Stimulated activated naive CD4-positive, alpha-beta T cell treated with Interleukin-2 at 50 U/mL for 16 hours (primary cell): ENCODE data around the gene TMPRSS3.

Source experiments
- DNase-seq: peaks from one replicate; lab custom pipeline; 2025; lab: John Stamatoyannopoulos, UW

Gene TMPRSS3

DNA sequence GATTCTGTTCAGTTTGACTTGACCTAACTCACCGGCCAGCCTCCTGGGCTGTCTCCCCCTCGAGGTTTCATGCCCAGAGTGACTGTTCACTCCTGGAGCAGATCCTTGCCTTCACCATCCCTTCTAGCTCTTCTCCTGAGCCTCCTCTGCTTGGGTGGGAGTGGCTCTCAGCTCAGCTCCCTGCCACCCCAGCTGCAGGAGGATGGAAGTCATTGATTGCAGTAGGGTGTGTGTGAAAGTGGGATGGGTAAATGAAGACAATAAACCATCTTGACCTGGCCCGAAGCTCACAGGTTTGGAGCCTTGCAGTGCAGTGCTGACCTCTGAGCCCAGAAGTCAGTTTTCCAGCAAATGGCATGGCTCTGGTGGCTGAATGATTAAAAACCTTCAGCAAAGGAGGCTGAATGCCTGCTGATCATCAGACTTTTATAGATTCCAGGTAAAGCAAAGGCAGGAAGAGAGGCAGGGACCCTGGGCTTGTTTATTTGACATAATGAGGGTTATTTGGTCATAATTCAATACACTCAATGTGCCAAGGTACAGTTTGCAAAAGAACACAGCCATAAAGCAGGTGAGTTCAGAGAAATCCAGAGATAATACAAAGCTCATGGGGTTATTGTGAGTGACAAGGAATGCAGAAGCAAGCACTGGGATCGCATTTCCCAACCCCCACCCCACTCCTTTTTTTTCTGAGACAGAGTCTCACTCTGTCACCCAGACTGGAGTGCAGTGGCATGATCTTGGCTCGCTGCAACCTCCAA lies 63.1 kb downstream of the TMPRSS3 start:
- DNase-seq, result no peak

DNA sequence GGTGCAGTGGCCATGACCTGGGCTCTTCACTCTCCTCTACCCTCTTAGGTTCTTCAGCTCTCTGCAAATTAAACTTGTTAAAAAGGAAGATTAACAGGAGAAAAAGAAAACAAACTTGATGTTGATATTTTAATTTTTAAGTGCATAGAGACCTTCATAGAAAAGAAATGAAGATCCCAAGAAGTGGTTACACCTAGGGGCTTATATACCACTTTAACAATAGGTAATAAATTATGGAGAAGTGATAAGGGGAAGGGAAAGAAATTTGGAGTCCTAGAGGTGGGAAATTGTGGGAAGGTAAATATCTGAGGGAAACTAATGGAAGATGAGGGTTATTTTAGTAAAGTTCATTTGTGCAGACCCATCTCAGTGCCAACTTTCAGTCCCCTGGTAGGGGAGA lies 64.2 kb downstream of the TMPRSS3 start:
- no peak for DNase-seq

DNA sequence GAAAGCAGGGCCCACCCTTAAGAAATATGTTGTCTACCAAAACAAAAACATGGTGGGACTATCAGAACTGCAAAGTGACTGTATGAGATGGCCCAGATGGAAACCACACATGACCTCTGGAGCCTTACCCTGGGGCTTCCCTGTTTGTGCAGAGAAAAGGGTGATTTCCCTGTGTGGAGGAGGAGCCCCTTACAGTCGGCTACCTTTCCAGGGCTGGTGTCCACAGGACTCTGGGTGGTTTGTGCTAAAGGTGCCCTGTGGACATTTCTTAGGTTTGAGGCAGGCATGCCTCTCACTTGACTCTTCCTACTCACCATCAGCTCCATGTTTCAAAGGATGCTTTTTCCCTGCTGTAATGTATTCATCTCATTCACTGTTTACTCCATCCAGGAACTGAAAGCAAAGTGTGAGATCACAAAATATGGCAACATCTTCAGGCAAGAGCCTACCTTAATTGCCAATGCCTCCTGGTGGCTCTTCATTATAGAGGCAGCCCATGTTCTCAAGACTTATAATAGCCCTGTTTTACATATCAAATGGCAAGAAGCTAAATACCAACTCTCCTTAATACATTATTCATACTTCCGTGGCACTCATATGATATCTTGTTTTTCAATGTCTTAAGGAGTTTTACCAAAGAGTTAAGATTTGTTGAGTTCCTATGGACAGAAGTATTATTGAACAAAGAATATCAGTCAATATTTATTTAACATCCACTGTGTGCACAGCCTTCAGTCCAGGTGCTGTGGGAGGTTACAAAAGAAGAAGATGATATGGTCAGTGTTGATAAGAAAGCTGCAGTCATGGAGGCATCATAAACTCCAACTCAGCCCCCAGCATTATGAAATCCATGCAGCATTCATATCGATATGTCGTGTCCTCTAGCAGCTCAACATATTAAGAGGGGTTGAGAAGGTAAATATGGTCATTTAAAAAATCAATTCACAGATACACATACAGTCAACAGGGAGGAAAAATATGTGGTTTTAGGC lies 65.2 kb downstream of the TMPRSS3 start:
- no peak for DNase-seq

- no peak for DNase-seq
Measured at GRCh38 chr21:42324896-42325295, 71.0 kb downstream of the TMPRSS3 start.
